GM18907 (cell line): Measurements from ENCODE around the gene SEMA3F.

Source experiments
- ATAC-seq: cut with Tn5 transposase; IDR thresholded peaks from one replicate; pipeline ENCODE4 v1.9.1; 2021; ENCODE audit warnings: mild to moderate bottlenecking, moderate library complexity; ENCODE audit not compliant: unreplicated experiment

The SEMA3F gene

GRCh38 chr3:50190936-50191660 is 36.0 kb downstream of the SEMA3F start, which contains the start of gene GNAT1:
Gene GNAT1, plus strand, starts transcription at chr3:50191610. Its CDS starts 116 bp downstream, at chr3:50191726.
- no peak for ATAC-seq

- no peak for ATAC-seq
Measured at GRCh38 chr3:50192124-50192523, 37.0 kb downstream of the SEMA3F start.

- ATAC-seq: no peak
Measured at GRCh38 chr3:50192689-50193141, 37.6 kb downstream of the SEMA3F start.

GRCh38 chr3:50193286-50193685 is 38.2 kb downstream of the SEMA3F start:
- ATAC-seq: no peak

- ATAC-seq: no peak
Measured at GRCh38 chr3:50193746-50194127, 38.6 kb downstream of the SEMA3F start.

DNA sequence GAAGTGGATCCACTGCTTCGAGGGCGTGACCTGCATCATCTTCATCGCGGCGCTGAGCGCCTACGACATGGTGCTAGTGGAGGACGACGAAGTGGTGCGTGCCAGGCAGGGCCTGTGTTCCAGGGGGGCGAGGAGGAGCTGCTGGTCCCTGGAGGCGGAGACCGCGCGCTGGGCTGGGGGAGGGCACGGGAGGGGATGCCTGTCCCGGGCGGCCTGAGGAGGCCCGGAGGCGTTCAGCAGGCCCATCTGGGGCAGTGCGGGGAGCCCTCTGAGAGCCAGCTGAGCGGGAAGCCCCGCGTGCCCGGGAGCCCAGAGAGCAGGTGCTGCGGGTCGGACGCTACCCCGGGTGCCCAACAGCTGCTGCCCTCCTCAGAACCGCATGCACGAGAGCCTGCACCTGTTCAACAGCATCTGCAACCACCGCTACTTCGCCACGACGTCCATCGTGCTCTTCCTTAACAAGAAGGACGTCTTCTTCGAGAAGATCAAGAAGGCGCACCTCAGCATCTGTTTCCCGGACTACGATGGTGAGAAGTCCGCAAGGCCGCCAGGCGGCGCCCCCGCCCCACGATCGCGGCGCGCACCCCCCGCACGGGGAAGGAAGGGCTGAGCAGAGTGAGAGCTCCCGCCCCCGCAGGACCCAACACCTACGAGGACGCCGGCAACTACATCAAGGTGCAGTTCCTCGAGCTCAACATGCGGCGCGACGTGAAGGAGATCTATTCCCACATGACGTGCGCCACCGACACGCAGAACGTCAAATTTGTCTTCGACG is 39.2 kb downstream of the SEMA3F start:
- no peak for ATAC-seq

DNA sequence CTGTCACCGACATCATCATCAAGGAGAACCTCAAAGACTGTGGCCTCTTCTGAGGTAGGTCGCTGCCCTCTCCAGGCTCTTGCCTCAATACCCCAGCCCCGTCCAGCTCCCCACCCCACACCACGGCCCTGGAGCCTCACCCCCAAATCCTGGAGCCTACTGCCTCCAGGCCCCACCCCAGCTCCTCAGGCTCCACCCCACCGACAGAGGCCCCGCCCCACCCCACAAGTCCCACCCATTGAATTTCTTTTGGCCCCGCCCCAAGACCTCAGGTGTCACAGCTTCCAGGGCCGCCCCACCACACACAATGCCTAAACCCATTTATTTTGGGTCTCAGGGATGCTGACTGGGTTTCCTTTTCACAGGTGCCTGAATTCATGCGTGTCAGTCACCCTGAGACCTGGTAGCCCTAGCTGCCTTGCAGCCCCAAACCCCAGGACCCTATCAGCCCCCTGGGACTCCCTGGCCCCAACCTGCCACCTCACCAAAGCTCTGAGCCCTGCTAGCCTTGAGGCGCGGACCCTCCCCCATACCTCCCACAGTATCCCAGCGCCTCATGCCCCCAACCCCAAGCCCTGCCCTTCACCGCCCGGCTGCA is 39.9 kb downstream of the SEMA3F start:
- ATAC-seq: no peak

DNA sequence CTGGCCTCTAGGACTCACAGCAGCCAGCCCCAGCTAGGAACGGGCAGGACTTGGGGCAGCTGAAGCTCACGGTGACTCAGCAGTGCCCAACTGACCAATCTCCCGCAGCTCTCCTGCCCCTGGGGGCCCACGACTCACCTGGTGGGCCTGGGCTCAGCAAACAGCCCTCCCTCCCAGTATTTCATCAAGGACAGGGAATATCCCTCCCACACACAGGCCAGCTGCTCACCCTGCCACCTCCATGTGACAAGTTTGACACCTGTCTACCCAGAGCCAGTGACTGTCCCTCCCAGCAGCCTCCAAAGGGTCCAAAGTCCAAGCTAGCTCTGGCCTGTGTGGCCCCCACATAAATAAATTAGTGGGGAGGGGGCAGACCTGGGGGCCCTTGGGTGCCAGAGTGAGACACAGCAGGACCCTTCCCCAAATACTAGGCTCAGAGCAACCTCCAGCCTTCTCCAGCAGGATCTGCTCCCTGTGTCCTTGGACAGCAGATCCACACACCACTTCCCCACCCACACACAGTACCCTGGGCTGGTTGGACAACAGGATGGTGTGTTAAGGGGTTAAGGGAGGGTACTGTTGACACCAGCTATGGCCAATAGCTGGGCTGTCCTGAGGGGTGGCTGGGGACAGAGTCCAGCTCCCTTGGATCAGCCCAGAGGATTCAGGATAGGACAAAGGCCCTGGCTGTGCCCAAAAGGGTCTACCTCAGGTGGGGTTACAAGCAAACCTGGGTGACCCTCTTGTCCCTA is 40.6 kb downstream of the SEMA3F start:
- ATAC-seq: no peak

- ATAC-seq: no peak
Measured at GRCh38 chr3:50196253-50196801, 41.2 kb downstream of the SEMA3F start.

DNA sequence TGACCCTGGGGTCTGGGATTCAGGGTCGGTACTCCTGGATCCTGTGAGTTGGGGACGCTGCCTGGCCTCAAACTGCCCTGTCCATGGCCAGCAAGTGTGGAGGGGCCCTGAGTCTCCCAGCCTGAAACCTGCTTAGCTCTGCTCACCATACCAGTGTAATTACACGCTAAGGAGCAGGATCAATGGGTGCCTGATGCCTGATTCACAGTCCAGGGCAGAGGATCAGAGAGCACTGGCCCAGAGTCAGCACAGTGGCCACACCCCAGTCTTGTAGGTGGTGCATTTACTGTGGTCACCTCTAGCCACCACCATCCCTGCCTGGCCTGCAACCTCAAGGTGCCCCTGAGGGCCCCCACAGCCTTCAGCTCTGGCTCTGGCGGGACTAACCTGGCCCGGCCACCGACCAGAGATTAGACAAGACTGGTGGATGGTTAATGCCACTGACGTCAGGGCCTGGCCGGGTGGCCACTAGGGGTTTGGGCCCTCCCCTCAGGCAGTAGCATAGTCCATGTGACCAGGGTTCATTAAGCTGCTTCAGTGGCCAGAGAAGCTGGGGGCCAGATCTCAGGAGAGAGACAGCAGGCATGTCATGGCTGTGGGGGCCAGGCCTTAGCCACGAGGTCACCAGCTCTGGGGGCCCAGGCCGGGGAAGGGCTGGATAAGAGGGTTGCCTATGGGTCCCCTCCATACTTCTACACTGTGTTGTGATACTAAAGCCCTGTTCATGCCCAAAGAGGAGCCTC is 46.6 kb downstream of the SEMA3F start:
- ATAC-seq: no peak

GRCh38 chr3:50202353-50203112 is 47.4 kb downstream of the SEMA3F start:
- no peak for ATAC-seq

DNA sequence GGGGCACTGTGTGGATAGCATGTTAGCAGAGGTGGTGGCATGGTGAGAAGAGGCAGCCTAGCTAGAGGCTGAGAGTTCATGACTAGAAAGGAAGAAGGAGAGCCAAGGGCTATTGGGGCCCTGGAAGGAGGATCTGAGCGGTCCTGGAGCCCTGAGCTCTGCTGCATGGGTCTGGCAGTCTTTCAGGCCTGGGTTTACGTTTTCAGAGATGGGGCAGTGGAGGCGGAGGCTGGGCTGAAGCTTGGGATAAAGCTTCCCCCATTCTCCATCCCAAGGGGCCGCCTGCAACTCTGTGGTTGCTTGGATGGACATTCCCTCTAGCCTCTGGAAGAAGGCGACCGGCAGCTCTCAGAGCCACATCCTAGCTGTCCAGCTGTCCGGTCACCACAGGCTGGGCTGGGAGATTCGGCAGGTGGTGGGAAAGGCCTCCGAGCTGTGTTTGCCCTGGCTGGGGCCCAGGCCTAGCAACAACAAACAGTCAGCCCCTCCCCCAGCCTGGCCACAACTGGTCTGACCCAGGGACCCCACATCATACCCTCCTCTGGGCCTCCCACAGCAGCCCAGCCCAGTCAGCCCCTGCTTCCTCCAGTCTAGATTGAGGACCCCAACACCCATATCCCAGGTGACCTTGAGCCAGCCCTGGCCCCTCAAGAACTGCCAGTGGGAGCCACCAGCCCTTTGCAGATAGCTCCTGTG is 48.1 kb downstream of the SEMA3F start:
- no peak for ATAC-seq

DNA sequence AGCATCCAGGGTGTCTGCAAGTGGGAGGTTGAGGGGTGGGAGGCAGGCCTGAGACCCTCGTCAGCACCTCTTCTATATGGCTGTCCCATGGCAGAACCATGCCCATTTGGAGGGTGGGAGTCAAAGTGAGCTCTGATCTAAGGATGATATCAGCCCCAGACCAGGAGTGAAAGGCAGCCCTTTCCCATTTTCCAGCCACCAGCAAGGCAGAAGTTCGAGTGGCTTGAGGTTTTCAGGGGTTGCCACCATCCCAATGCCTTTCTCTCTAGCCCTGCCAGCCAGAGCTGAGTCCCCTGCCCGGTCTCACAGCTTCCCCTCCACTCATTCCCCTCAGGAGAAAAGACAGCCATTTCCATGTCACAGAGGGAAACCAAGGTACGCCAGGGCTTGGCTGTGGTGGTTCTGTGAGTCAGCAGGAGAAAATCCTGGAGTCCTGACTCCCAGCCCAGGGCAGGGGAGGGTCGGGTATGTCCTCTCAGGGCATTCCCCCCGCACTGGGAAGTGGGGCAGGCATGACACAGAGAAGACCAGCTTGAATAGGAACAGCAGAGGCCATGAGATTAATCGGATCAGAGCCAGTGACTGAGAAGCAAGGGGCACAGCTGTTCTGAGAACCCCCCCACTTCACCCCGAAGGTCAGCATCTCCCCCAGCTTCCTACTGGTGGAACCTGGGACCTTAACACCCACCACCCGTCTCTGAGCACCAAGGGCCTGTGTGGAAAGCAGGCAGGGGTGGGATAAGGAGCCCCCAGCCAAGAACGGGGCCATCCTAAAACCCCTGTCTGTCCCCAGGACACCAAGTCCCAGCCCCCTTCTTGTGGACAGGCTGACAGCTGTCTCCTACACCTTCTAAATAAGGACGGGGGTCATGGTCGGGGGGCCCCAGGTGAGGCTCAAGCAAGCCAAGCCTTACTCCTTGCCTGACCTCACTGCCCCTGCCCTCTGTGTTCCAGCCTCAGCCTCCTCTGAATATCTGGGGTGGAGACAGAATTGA is 49.0 kb downstream of the SEMA3F start:
- no peak for ATAC-seq

GRCh38 chr3:50204804-50205412 is 49.8 kb downstream of the SEMA3F start, which contains the start of gene SLC38A3:
Gene SLC38A3, plus strand, starts transcription at chr3:50205271. Its CDS starts 8,929 bp downstream, at chr3:50214200.
- ATAC-seq: no peak

DNA sequence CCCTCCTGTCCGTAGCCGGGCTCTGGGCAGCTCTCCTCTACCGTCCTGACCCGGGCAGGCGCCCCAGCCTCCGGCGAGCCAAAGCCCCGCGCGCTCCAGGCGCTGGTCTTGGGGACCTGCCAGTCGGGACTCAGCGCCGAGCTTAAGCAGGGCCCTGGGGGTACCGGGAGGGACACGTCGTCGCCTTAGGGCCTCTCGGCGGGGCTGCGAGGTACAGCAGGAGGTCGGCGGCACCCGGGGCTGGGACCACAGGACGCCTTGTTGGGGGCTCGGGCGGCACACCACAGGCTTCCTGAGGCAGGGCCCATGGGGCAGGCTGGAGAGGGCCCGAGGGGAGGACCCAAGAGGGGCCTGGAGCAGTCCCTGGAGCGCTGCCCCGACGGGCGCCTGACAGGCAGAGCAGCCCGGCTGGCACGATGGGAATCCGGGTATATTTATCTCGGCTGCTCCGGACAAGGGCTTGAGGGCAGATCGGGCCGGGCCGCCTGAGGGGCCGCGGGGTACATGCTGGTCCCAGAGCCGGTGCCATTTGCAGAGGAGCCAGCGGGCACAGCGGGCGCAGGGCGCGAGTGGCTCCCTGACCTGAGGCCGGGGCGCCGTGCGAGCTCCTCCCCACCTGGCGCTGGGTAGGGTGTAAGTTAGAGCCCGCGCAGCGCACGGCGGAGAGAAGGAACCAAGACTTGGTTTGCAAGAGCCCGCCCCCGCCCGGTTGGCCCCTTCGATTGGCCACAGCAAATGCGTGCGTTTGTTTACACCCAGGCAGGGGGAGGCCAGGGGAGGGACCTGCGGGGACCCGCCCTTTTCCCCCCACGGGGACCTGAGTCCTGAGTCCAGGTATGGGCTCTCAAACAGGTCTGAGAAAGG is 50.5 kb downstream of the SEMA3F start:
- ATAC-seq: no peak
